Neural progenitor cell (in vitro differentiated cells): Measurements from ENCODE around the gene ZNF19.

ENCODE experiments used
- EZH2 ChIP-seq: fragments of 200-600 bp; sonication (generic); IDR thresholded peaks from 2 replicates; pipeline ENCODE4 v1.6.1; 2017; ENCODE audit warnings: antibody characterized with exemption, mild to moderate bottlenecking, moderate library complexity
- TF ChIP-seq, protein P1 (sequence below): fragments of 200-600 bp; sonication (generic); IDR thresholded peaks from 2 replicates; pipeline ENCODE4 v1.5.1; 2017; ENCODE audit warnings: antibody characterized with exemption, mild to moderate bottlenecking

DNA sequence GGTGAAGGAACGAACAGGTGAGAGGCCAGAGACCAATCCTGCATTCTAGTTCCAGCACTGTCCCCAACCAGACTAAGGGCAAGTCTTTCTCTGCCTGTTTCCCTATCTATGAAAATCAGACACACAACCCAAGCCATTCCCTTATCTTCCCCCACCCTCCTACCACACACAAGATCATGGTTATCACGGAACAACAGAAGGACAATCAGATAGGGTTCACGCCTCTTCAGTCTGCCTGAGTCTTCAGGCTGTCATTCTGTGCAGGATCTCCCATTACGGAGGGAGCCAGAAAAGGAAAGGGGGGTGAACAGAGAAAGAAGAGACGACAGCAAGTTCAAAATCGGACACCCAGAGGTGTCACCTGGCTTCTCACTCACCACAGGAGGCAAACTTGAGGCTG is 58.4 kb downstream of the ZNF19 start:
- TF ChIP-seq, protein P1, sequence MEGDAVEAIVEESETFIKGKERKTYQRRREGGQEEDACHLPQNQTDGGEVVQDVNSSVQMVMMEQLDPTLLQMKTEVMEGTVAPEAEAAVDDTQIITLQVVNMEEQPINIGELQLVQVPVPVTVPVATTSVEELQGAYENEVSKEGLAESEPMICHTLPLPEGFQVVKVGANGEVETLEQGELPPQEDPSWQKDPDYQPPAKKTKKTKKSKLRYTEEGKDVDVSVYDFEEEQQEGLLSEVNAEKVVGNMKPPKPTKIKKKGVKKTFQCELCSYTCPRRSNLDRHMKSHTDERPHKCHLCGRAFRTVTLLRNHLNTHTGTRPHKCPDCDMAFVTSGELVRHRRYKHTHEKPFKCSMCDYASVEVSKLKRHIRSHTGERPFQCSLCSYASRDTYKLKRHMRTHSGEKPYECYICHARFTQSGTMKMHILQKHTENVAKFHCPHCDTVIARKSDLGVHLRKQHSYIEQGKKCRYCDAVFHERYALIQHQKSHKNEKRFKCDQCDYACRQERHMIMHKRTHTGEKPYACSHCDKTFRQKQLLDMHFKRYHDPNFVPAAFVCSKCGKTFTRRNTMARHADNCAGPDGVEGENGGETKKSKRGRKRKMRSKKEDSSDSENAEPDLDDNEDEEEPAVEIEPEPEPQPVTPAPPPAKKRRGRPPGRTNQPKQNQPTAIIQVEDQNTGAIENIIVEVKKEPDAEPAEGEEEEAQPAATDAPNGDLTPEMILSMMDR = no peak
- no peak for TF ChIP-seq EZH2
